Esophagus squamous epithelium (tissue), 5 donors: Measurements from ENCODE around the gene KLF1. TPM values are rescaled to one million over a fixed set of nuclear protein-coding genes. Genes with fewer than 3 reads are reported as not detected.

Source experiments
- DNase-seq: peaks from one replicate; lab custom pipeline; 2025; lab: John Stamatoyannopoulos, UW
- H3K27ac ChIP-seq, 4 donors: fragments of 200-600 bp; sonication (generic); one replicate each; pipeline ENCODE4 v1.5.1; 2016 to 2019; ENCODE audit warnings: mild to moderate bottlenecking in 1 of 4
- H3K27me3 ChIP-seq, 4 donors: fragments of 200-600 bp; sonication (generic); 1 replicate in 3 of 4; 2 replicates in 1 of 4; pipeline versions ENCODE4 v1.5.1 to v1.6.0; 2017 to 2021; ENCODE audit warnings: antibody characterized with exemption in 1 of 4
- H3K36me3 ChIP-seq, 3 donors: fragments of 200-600 bp; sonication (generic); one replicate each; pipeline ENCODE4 v1.5.1; 2016 to 2019
- H3K4me1 ChIP-seq, 3 donors: fragments of 200-600 bp; sonication (generic); one replicate each; pipeline ENCODE4 v1.5.1; 2017 to 2019
- H3K4me3 ChIP-seq, 4 donors: fragments of 200-600 bp; sonication (generic); 1 replicate in 3 of 4; 2 replicates in 1 of 4; pipeline ENCODE4 v1.5.1; 2016 to 2019; ENCODE audit warnings: mild to moderate bottlenecking in 2 of 4, moderate library complexity in 1 of 4
- H3K9me3 ChIP-seq, 3 donors: fragments of 200-600 bp; sonication (generic); one replicate each; pipeline ENCODE4 v1.5.1; 2016 to 2019
- POLR2A ChIP-seq, 4 donors: fragments of 450-650 bp; IDR thresholded peaks; one replicate each; pipeline ENCODE4 v1.6.1; 2017; ENCODE audit warnings: antibody characterized with exemption in 4 of 4, mild to moderate bottlenecking in 4 of 4, moderate library complexity in 3 of 4
- WGBS, 2 donors: methylation state at CpG; one replicate each; pipeline ENCODE4 v1.1.5; 2018; 5-methylcytosine and 5-hydroxymethylcytosine counted together
- intact Hi-C: fragments of 100-400 bp; cut with DNase I; formaldehyde crosslinking; loops from one replicate; pipeline ENCODE4 v1.15.0; 2022
- total RNA-seq, 4 donors: library from RNA; depleted of rRNA; stranded (reverse); fragments of >200 nt; gene quantifications; one replicate each; pipeline ENCODE4 v1.1.0, GENCODE V29; 2016
- TF ChIP-seq, protein P1 (sequence below), 6 experiments: fragments of 450-650 bp in 4 of 6; fragments of 200-600 bp in 2 of 6; sonication (generic) in 2 of 6; IDR thresholded peaks; one replicate each; pipeline ENCODE4 v1.5.1; 2016 to 2019; ENCODE audit warnings: antibody characterized with exemption in 6 of 6, mild to moderate bottlenecking in 4 of 6, moderate library complexity in 4 of 6
- donor health status: DM: yes; HTN: yes; CAD: no.

The KLF1 gene
- total RNA-seq, 4 donors from 2014 or later = not detected

DNA sequence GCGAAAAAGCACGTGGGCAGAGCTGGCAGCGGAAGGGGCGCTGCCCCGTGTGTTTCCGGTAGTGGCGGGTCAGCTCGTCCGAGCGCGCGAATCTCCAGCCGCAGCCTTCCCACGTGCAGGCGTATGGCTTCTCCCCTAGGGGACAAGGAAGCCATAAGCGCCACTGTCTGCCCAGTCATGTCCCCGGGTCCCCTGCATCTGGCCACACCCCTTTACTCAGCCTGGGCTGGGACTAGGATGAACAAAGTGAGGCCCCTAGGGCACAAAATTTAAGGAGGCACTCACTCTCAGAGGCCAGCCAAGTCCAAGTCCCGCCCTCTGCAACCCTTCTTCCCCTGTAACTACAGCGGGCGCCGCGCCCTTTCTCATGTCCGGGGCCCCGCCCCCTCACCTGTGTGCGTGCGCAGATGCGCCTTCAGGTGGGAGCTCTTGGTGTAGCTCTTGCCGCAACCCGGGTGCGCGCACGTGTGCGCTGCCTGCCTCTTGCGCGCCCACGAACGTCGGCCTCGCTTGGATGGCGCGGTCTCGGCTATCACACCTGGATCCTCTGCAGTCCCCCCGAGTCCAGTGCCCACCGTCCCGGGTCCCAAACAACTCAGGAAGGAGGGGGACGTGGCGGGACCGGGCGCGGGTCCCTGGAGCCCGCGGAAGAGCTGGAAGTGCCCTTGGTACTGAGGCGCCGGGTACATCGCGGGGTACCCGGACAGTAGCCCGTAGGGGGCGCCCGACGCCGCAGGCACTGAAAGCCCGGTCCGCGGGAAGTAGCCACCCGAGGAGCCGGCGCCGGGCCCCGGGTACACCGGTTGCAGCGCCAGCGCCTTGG lies 1.9 kb downstream of the KLF1 start:
- peak; percentile 38 for DNase-seq
- TF ChIP-seq, protein P1, sequence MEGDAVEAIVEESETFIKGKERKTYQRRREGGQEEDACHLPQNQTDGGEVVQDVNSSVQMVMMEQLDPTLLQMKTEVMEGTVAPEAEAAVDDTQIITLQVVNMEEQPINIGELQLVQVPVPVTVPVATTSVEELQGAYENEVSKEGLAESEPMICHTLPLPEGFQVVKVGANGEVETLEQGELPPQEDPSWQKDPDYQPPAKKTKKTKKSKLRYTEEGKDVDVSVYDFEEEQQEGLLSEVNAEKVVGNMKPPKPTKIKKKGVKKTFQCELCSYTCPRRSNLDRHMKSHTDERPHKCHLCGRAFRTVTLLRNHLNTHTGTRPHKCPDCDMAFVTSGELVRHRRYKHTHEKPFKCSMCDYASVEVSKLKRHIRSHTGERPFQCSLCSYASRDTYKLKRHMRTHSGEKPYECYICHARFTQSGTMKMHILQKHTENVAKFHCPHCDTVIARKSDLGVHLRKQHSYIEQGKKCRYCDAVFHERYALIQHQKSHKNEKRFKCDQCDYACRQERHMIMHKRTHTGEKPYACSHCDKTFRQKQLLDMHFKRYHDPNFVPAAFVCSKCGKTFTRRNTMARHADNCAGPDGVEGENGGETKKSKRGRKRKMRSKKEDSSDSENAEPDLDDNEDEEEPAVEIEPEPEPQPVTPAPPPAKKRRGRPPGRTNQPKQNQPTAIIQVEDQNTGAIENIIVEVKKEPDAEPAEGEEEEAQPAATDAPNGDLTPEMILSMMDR (IDR thresholded peaks at IDR 0.05) = peak; percentile 52 to 73 (median 58)
- peak in 1 of 4 donors; percentile 41 for TF ChIP-seq POLR2A (IDR thresholded peaks at IDR 0.05)
- Histone ChIP-seq H3K36me3 (no peaks in the 10 kb centered on the region), H3K27me3 (peaks cover 0 to 35% (median 0%) of the 10 kb centered on the region in 4 donors), H3K4me3 (peak overlapping the region; percentile 32 to 68 (median 44)), H3K4me1 (peaks cover 13 to 39% (median 19%) of the 10 kb centered on the region in 3 donors), H3K9me3 (peaks cover 0 to 17% (median 14%) of the 10 kb centered on the region in 3 donors), H3K27ac (peak overlapping the region in 3 of 4 donors; percentile 42 to 76 (median 60))
- 1 to 5% methylated on average over 7 to 10 of the region's 73 CpGs for WGBS, 2 donors
- intact Hi-C loops = no loop called here

DNA sequence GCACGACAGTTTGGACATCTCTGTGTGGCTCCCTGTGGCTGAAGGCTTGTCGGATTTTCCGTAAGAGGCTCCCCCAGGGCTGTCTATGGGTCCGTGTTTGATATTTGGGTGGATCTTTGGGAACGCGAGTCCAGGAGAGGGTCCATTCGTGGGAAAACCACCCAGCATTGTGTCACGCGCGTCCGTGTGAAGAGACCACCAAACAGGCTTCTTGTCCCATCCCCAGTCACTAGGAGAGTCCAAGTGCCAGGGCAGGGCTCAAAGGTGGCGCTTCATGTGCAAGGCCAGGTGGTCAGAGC lies 2.4 kb downstream of the KLF1 start:
- intact Hi-C loops = no loop called here
- Histone ChIP-seq H3K27me3 (peaks cover 0 to 35% (median 0%) of the 10 kb centered on the region in 4 donors), H3K36me3 (no peaks in the 10 kb centered on the region), H3K4me3 (peak overlapping the region in 3 of 4 donors; percentile 35 to 68 (median 52)), H3K9me3 (peaks cover 0 to 17% (median 14%) of the 10 kb centered on the region in 3 donors), H3K4me1 (peaks cover 14 to 42% (median 20%) of the 10 kb centered on the region in 3 donors), H3K27ac (peak overlapping the region in 3 of 4 donors; percentile 20 to 76 (median 42))
- no peak for TF ChIP-seq POLR2A (IDR thresholded peaks at IDR 0.05)
- TF ChIP-seq, protein P1 (IDR thresholded peaks at IDR 0.05) = no peak
- WGBS, 2 donors = 50 to 100% methylated on average over 2 of the region's 12 CpGs
- DNase-seq = no peak

DNA sequence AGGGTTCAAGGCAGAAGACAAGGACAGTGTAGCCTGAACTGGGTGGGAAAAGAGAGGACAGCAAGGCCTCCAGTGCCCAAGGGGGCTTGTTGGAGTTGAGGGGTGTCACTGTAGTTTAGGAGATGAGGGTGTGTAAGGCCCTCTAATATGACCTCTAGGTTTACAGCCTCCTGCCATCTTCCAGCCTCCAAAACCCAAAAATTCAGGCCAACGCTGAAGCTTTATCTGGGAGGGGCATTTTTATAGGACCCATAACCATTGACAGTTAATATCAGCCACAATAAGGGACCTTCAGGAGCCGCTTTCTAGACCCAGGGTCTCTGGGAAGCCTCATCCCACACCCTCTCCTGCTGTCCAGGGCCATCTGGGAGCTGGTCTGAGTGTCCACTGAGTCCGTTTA lies 2.8 kb downstream of the KLF1 start:
- Histone ChIP-seq H3K4me1 (peaks cover 14 to 44% (median 20%) of the 10 kb centered on the region in 3 donors), H3K27me3 (peaks cover 0 to 35% (median 0%) of the 10 kb centered on the region in 4 donors), H3K36me3 (no peaks in the 10 kb centered on the region), H3K4me3 (no peak overlapping the region), H3K9me3 (peaks cover 0 to 17% (median 14%) of the 10 kb centered on the region in 3 donors), H3K27ac (no peak overlapping the region)
- intact Hi-C loops = no loop called here
- TF ChIP-seq POLR2A (IDR thresholded peaks at IDR 0.05) = no peak
- TF ChIP-seq, protein P1 (IDR thresholded peaks at IDR 0.05) = no peak
- no peak for DNase-seq
- WGBS, 2 donors = 83 to 100% methylated on average over 2 of the region's 3 CpGs

DNA sequence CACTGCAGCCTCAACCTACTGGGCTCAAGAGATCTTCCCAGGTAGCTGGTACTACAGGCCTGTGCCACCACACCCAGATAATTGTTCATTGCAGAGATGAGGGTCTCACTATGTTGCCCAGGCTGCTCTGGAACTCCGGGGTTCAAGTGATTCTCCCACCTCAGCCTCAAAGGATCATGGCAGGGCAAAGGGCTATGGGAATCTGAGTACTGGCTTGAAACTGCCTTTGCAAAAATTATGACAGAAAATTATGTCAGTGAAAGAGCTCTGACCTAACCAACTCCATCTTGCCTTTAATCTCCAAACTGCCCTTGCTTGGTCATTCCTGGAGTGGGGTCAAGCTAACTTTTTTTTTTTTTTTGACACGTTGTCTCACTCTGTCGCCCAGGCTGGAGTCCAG lies 4.4 kb downstream of the KLF1 start:
- intact Hi-C loops = no loop called here
- peaks cover 0 to 17% (median 14%) of the 10 kb centered on the region in 3 donors for H3K9me3 ChIP-seq
- no peak overlapping the region for H3K27ac ChIP-seq
- peaks cover 0 to 35% (median 0%) of the 10 kb centered on the region in 4 donors for H3K27me3 ChIP-seq
- no peak for TF ChIP-seq POLR2A (IDR thresholded peaks at IDR 0.05)
- TF ChIP-seq, protein P1 (IDR thresholded peaks at IDR 0.05) = no peak
- no peak for DNase-seq
- peaks cover 14 to 44% (median 20%) of the 10 kb centered on the region in 3 donors for H3K4me1 ChIP-seq
- peaks cover 6 to 13% (median 7%) of the 10 kb centered on the region in 3 donors for H3K36me3 ChIP-seq
- 82 to 100% methylated on average over 2 to 3 of the region's 3 CpGs for WGBS, 2 donors
- no peak overlapping the region for H3K4me3 ChIP-seq
